DND-41 (cell line): ENCODE data around the gene FGFR2.

Experiments used
- ATAC-seq: fragments of 200-7000 bp; cut with Tn5 transposase; 3 replicates; pipeline ENCODE4 v1.9.1; 2021; ENCODE audit warnings: low read depth; ENCODE audit not compliant: insufficient read depth
- DNase-seq: peaks from one replicate; pipeline ENCODE4 v3.0.0-alpha.2; 2020
- H2AFZ ChIP-seq: 2 replicates; pipeline ENCODE4 v1.6.0; 2012; ENCODE audit warnings: low read depth, low read length
- H3K27ac ChIP-seq: 2 replicates; pipeline ENCODE4 v1.5.1; 2012; ENCODE audit warnings: low read length, inconsistent platforms
- H3K27me3 ChIP-seq: fragments of 200-600 bp; sonication (generic); 2 replicates; pipeline ENCODE4 v1.6.0; 2012; ENCODE audit warnings: low read length, mild to moderate bottlenecking, inconsistent platforms; ENCODE audit not compliant: insufficient read depth, poor library complexity
- H3K36me3 ChIP-seq: 2 replicates; pipeline ENCODE4 v1.5.1; 2012; ENCODE audit warnings: low read length, inconsistent platforms; ENCODE audit not compliant: insufficient read depth
- H3K4me1 ChIP-seq: 2 replicates; pipeline ENCODE4 v1.5.1; 2012; ENCODE audit warnings: mild to moderate bottlenecking, low read length; ENCODE audit not compliant: insufficient read depth
- H3K4me2 ChIP-seq: 2 replicates; pipeline ENCODE4 v1.6.0; 2012; ENCODE audit warnings: mild to moderate bottlenecking, moderate library complexity, low read length, inconsistent platforms; ENCODE audit not compliant: insufficient read depth
- H3K4me3 ChIP-seq, 2 experiments: fragments of 200-600 bp in 1 of 2; shearing (Covaris generic) in 1 of 2; 2 replicates each; pipeline ENCODE4 v1.5.1; 2012 to 2016; ENCODE audit warnings: inconsistent platforms in 2 of 2, low read length in 2 of 2, mild to moderate bottlenecking in 2 of 2, low read depth in 1 of 2, moderate library complexity in 1 of 2
- H3K79me2 ChIP-seq: 2 replicates; pipeline ENCODE4 v1.6.0; 2012; ENCODE audit warnings: low read length, inconsistent platforms; ENCODE audit not compliant: insufficient read depth
- H3K9ac ChIP-seq: 2 replicates; pipeline ENCODE4 v1.6.0; 2012; ENCODE audit warnings: low read depth, mild to moderate bottlenecking, inconsistent platforms, low read length, moderate library complexity
- H3K9me3 ChIP-seq: 2 replicates; pipeline ENCODE4 v1.5.1; 2012; ENCODE audit warnings: low read length, moderate library complexity, mild to moderate bottlenecking, inconsistent platforms; ENCODE audit not compliant: insufficient read depth, severe bottlenecking
- H4K20me1 ChIP-seq: 2 replicates; pipeline ENCODE4 v1.6.0; 2012; ENCODE audit warnings: low read length; ENCODE audit not compliant: insufficient read depth
- EZH2 ChIP-seq: IDR thresholded peaks from 3 replicates; pipeline ENCODE4 v1.6.1; 2012; ENCODE audit warnings: borderline replicate concordance, low read depth, mild to moderate bottlenecking, moderate library complexity, low read length, inconsistent platforms; ENCODE audit not compliant: severe bottlenecking
- TF ChIP-seq, protein P1 (sequence below): IDR thresholded peaks from 2 replicates; pipeline ENCODE4 v1.5.1; 2012; ENCODE audit warnings: borderline replicate concordance, low read length, moderate library complexity, mild to moderate bottlenecking; ENCODE audit not compliant: poor library complexity, severe bottlenecking; ENCODE audit errors: extremely low read depth

The FGFR2 gene

DNA sequence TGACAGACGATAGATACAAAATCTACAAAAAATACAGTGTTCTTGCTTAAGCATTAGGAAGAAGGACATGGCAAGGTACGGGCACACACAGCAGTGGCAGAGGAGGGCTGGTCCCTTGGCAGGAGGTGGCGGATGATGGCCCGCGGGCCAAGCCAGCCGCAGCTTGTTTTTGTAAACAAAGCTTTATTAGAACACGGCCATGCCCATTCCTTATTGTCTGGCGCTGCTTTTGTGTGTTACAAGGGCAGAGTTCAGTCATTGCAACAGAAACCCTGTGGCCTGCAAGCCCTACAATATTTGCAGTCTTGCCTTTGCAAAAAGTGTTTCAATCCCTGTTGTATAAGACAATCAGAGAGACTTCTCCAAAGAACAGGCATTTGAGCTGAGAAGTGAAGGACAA lies 30.7 kb downstream of the FGFR2 start:
- Histone ChIP-seq H4K20me1 (no peaks in the 10 kb centered on the region), H2AFZ (no peak overlapping the region), H3K4me1 (no peaks in the 10 kb centered on the region), H3K27me3 (no peaks in the 10 kb centered on the region), H3K36me3 (no peaks in the 10 kb centered on the region), H3K9ac (no peak overlapping the region), H3K27ac (no peak overlapping the region), H3K4me3 (no peak overlapping the region), H3K79me2 (no peaks in the 10 kb centered on the region), H3K9me3 (no peaks in the 10 kb centered on the region), H3K4me2 (no peak overlapping the region)
- TF ChIP-seq EZH2, result no peak
- TF ChIP-seq, protein P1, sequence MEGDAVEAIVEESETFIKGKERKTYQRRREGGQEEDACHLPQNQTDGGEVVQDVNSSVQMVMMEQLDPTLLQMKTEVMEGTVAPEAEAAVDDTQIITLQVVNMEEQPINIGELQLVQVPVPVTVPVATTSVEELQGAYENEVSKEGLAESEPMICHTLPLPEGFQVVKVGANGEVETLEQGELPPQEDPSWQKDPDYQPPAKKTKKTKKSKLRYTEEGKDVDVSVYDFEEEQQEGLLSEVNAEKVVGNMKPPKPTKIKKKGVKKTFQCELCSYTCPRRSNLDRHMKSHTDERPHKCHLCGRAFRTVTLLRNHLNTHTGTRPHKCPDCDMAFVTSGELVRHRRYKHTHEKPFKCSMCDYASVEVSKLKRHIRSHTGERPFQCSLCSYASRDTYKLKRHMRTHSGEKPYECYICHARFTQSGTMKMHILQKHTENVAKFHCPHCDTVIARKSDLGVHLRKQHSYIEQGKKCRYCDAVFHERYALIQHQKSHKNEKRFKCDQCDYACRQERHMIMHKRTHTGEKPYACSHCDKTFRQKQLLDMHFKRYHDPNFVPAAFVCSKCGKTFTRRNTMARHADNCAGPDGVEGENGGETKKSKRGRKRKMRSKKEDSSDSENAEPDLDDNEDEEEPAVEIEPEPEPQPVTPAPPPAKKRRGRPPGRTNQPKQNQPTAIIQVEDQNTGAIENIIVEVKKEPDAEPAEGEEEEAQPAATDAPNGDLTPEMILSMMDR, result no peak
- DNase-seq (no peak), ATAC-seq (no peak)

DNA sequence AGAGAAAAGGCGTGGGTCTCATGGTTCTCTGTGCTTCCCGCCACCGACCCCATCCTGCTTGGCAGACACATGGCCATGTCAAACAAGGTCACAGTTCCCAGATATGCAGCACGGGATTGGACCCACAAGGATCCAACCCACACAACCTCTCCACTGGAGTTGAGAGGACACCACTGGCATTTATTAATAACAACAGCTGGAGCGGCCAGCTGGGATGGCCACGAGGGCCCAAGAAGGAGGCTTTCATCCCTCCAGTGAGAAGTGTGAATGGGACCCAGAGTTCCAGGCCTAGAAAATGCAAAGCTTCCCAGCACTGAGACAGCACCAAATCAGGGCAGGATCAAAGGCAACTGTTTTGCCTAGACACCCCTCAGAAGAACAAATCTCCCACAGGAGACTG lies 31.5 kb downstream of the FGFR2 start:
- DNase-seq, result no peak
- Histone ChIP-seq H3K4me2 (no peak overlapping the region), H4K20me1 (no peaks in the 10 kb centered on the region), H2AFZ (no peak overlapping the region), H3K4me1 (no peaks in the 10 kb centered on the region), H3K36me3 (no peaks in the 10 kb centered on the region), H3K4me3 (no peak overlapping the region), H3K79me2 (no peaks in the 10 kb centered on the region), H3K9me3 (no peaks in the 10 kb centered on the region), H3K9ac (no peak overlapping the region), H3K27ac (no peak overlapping the region), H3K27me3 (no peaks in the 10 kb centered on the region)
- ATAC-seq, result no peak
- TF ChIP-seq EZH2, result no peak
- TF ChIP-seq, protein P1, result no peak

DNA sequence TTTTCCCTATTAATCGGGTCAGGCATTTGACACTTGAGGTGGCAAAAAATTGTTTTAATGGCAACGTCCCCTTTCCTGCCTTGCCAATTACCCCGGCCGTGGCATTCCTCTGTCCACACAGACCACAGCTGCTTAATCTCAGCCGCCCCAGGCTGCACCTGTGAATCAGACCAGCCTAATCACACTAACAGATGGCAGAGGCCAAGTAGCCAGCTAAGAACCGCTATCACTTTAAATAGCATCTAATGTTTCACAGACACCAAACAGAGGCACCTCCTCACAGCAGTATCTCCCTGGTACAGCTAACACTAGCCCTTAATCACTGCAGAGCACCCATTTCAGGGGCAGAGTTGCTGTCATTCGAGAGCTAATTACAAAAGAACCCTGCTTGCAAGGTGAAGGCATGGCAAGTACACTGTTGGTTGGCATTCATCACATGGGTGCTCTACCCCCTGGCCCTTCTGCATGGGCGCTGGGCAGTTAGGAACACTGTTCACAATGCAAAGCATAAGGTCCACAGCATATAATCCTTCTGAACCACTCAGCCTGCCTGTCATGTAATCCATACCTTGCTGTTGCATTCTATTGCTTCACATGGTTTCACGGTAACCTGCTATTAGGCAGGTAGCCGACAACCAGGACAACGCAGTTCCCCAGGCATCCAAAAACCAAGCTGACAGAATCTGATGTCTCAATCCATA lies 38.8 kb downstream of the FGFR2 start:
- H3K36me3 ChIP-seq, result no peaks in the 10 kb centered on the region
- H3K9ac ChIP-seq, result no peak overlapping the region
- no peaks in the 10 kb centered on the region for H3K4me1 ChIP-seq
- no peak overlapping the region for H3K4me3 ChIP-seq
- TF ChIP-seq, protein P1, result no peak
- TF ChIP-seq EZH2, result no peak
- no peaks in the 10 kb centered on the region for H4K20me1 ChIP-seq
- no peak for DNase-seq
- H3K4me2 ChIP-seq, result no peak overlapping the region
- no peak for ATAC-seq
- no peaks in the 10 kb centered on the region for H3K79me2 ChIP-seq
- no peaks in the 10 kb centered on the region for H3K9me3 ChIP-seq
- no peak overlapping the region for H2AFZ ChIP-seq
- no peaks in the 10 kb centered on the region for H3K27me3 ChIP-seq
- no peak overlapping the region for H3K27ac ChIP-seq
